ENCODE results near the gene FSTL4. TPM values are rescaled to one million over a fixed set of nuclear protein-coding genes. Genes with fewer than 3 reads are reported as not detected.

Gene FSTL4
- polyA plus RNA-seq, 1 donor from 2014 or later = not detected

DNA sequence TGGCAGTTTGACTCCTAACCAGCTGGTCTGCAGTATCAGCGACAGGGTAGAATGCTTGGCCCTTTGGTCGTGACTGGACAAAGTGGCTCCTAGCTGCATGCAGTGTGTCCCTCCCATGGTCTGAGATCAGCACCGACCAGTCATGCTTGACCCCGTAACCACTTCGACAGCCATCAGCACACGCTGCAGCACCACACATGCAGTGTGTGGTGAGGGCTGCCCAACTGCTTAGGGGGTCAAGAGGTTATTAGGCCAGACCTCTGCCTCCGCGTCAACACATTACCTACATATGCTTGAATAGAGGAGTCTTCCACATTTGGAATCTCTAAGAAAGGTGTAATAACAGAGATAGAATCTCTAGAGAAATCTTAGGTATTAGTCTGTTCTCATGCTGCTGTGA is 139.1 kb downstream of the FSTL4 start:
- Mint-ChIP-seq H3K27me3 (peaks cover 26% of the 10 kb centered on the region), H3K27ac (no peak overlapping the region), H3K36me3 (no peaks in the 10 kb centered on the region), H3K9me3 (peaks cover 0 to 2% (median 0%) of the 10 kb centered on the region in 3 donors), H3K4me1 (no peaks in the 10 kb centered on the region), H3K4me3 (no peak overlapping the region)

DNA sequence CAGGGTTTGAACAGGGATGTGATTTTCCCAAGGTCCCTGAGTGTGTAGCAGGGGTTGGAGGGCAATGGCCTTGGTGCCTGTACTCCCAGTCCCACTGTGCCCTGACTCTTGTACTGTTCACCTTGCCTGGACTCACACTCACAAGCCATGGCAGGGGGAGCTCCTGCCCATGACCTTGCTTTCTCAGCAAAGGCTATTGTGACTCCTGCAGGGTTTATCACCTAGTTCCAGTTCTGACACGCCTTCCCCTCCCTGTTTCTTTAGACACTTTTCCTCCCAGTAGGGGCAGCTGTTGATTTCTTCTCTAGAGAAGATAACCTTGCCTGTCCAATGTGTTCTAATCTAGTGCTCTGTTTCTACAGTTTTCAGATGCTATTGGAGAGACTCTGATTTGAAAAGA is 139.5 kb downstream of the FSTL4 start:
- Mint-ChIP-seq H3K4me1 (no peaks in the 10 kb centered on the region), H3K27me3 (peaks cover 24% of the 10 kb centered on the region), H3K27ac (no peak overlapping the region), H3K4me3 (no peak overlapping the region), H3K9me3 (peaks cover 0 to 2% (median 0%) of the 10 kb centered on the region in 3 donors), H3K36me3 (no peaks in the 10 kb centered on the region)

DNA sequence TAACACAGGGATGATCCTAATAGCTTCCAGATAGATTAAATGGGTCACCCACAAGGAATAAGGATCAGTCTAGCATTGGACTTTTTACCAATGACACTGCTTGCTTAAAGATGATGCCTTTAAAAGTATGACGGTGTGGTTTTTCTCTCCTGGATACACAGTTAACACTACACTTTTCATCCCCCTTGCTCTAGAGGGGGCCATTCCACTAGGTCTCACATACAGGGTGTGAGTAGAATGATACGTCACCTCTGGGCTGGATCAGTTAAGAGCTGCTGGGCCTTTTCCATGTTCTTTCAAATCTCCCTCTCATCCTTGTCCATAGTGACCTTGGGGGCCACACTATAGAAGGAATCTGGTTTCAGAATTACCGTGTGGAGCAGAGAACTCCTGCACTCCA is 140.6 kb downstream of the FSTL4 start:
- no peak overlapping the region for H3K4me3 Mint-ChIP-seq
- H3K4me1 Mint-ChIP-seq = no peaks in the 10 kb centered on the region
- H3K27me3 Mint-ChIP-seq = peaks cover 24% of the 10 kb centered on the region
- H3K9me3 Mint-ChIP-seq = peaks cover 0 to 2% (median 0%) of the 10 kb centered on the region in 3 donors
- no peak overlapping the region for H3K27ac Mint-ChIP-seq
- H3K36me3 Mint-ChIP-seq = no peaks in the 10 kb centered on the region

DNA sequence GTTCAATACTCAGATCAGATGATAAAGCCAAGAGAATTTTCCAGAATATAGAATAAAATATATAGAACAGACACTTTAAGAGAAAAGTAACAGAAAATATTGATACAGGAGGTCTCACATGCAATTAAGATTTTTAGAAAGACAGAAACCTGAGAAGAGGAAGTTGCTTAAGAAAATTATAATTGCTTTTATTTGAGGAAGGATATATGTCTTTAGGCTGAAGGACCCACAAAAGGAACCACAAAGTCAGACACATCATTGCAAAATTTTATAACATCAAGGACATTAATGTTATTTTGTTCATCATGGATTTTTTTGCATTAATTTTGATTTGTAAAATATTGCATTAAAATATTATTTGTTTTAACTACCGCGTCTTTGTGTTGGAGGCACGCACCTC is 141.5 kb downstream of the FSTL4 start:
- Mint-ChIP-seq H3K36me3 (no peaks in the 10 kb centered on the region), H3K4me3 (no peak overlapping the region), H3K4me1 (no peaks in the 10 kb centered on the region), H3K9me3 (peaks cover 0 to 2% (median 0%) of the 10 kb centered on the region in 3 donors), H3K27me3 (peaks cover 24% of the 10 kb centered on the region), H3K27ac (no peak overlapping the region)

DNA sequence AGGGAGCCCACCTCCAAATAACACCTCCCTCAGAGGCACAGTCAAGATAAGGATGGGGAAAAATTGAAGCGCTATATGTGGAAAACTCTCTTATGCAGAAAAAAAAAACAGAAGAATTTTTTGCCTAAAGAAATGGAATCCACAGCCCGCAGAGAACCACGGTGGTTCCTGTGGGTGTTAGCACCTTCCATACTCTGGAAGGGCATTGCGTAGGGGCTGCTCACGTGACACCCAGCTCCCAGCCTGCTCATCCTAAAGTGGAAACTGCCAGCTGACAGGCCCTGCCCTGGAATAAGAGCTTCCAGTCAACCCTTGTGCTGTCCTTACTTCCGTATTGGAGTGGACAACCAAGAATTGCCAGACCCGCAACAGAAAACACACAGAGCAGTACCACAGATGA is 142.5 kb downstream of the FSTL4 start:
- H3K27ac Mint-ChIP-seq = no peak overlapping the region
- peaks cover 0 to 2% (median 0%) of the 10 kb centered on the region in 3 donors for H3K4me1 Mint-ChIP-seq
- no peak overlapping the region for H3K4me3 Mint-ChIP-seq
- H3K27me3 Mint-ChIP-seq = peaks cover 15% of the 10 kb centered on the region
- peaks cover 0 to 2% (median 0%) of the 10 kb centered on the region in 3 donors for H3K9me3 Mint-ChIP-seq
- H3K36me3 Mint-ChIP-seq = no peaks in the 10 kb centered on the region

DNA sequence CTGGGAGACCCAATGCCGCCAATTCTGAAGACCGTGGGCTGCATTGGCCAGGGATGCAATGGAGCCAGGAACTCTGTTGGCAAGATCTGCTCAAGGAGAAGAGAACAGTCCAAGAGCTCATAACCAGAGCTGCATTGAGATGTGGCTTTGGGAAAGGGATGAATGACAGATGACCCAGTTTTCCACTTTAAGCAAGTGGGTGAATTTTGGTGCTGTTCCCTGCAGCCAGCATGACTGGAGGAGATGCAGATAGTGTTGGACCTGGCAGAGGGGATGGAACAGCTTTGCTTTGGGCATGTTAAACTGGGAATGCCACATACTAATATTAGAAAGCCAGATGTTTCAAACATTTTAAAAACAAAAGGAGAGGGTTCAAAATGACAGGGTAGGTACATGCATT is 143.1 kb downstream of the FSTL4 start:
- H3K4me3 Mint-ChIP-seq = no peak overlapping the region
- H3K27me3 Mint-ChIP-seq = peaks cover 13% of the 10 kb centered on the region
- H3K36me3 Mint-ChIP-seq = no peaks in the 10 kb centered on the region
- peaks cover 0 to 2% (median 0%) of the 10 kb centered on the region in 3 donors for H3K9me3 Mint-ChIP-seq
- no peak overlapping the region for H3K27ac Mint-ChIP-seq
- H3K4me1 Mint-ChIP-seq = peaks cover 0 to 2% (median 0%) of the 10 kb centered on the region in 3 donors

DNA sequence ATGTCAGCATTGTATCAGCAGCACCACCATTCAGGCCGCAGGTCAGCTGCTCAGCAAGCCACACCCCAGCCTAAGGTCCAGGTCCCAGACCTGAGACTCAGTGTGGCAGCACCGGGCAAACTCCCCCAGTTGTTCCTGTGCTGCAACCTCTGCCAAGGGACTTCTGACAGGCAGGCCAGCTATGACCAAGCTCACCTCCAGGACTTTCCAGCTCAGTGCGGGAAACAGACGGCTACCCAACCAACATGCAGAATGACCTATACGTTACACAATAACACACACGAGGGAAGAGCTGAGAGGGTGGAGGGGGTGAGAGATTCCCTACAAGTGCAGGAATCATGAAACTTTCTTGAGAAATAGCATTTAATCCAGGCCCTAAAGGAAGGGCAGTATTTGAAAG is 143.7 kb downstream of the FSTL4 start:
- H3K9me3 Mint-ChIP-seq = peaks cover 0 to 2% (median 0%) of the 10 kb centered on the region in 3 donors
- no peak overlapping the region for H3K4me3 Mint-ChIP-seq
- H3K27me3 Mint-ChIP-seq = peaks cover 11% of the 10 kb centered on the region
- no peak overlapping the region for H3K27ac Mint-ChIP-seq
- no peaks in the 10 kb centered on the region for H3K36me3 Mint-ChIP-seq
- H3K4me1 Mint-ChIP-seq = peaks cover 0 to 2% (median 0%) of the 10 kb centered on the region in 3 donors

DNA sequence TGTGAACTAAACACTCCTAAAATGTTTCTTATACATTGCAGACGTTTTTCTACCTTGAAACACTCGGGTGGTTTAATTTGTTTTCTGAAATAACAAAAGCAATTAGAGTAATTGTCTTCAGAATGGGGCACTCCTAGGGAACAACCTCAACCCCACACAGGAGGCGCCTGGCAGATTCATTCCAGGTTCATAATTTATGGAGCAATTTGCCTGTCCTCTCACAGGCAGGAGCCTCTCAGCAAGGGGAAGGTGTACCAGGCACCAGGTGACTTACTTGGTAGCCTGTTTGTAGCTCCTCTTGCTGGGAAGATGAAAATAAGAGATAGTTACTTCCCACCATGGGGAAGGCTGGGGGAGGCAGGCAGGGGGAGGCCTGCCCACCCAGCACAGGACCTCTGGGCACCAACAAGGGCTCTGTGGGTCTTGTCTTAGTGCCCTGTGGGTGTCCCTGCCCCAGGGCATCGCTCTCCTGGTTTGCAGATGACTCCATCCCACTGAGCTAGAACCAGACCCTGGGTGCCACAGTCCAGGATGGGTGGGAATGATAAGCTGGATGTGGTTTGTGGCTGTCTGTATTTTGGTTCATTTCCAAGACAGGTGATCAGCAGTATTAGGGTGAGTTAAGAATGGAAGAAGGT is 144.4 kb downstream of the FSTL4 start:
- H3K27me3 Mint-ChIP-seq = peaks cover 5% of the 10 kb centered on the region
- peaks cover 0 to 2% (median 0%) of the 10 kb centered on the region in 3 donors for H3K4me1 Mint-ChIP-seq
- no peak overlapping the region for H3K27ac Mint-ChIP-seq
- no peak overlapping the region for H3K4me3 Mint-ChIP-seq
- H3K9me3 Mint-ChIP-seq = peaks cover 0 to under 1% (median 0%) of the 10 kb centered on the region in 3 donors
- H3K36me3 Mint-ChIP-seq = no peaks in the 10 kb centered on the region

DNA sequence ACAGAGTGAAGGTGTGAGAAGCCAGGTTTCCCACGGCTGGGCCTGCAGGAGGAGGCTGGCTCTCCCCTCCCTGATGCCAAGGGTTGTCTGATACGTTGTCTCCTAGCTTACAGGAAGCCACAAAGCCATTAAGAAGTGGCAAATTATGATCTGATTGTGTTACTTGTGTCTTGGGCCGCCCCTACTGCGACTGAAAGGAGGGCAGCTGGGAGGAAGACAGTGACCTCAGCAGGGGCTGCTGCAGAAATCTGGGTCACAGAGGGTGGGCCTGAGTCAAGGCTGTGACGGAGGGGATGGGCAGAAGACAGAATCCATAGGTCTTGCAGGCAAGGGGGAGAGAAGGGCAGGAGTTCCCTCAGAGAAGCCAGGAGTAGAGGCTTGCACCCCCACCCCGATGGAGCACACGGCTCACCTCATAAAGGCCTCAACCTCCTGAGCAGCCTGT is 145.0 kb downstream of the FSTL4 start:
- no peak overlapping the region for H3K4me3 Mint-ChIP-seq
- no peaks in the 10 kb centered on the region for H3K9me3 Mint-ChIP-seq
- no peak overlapping the region for H3K27ac Mint-ChIP-seq
- peaks cover 5% of the 10 kb centered on the region for H3K27me3 Mint-ChIP-seq
- peaks cover 0 to 2% (median 0%) of the 10 kb centered on the region in 3 donors for H3K4me1 Mint-ChIP-seq
- no peaks in the 10 kb centered on the region for H3K36me3 Mint-ChIP-seq

DNA sequence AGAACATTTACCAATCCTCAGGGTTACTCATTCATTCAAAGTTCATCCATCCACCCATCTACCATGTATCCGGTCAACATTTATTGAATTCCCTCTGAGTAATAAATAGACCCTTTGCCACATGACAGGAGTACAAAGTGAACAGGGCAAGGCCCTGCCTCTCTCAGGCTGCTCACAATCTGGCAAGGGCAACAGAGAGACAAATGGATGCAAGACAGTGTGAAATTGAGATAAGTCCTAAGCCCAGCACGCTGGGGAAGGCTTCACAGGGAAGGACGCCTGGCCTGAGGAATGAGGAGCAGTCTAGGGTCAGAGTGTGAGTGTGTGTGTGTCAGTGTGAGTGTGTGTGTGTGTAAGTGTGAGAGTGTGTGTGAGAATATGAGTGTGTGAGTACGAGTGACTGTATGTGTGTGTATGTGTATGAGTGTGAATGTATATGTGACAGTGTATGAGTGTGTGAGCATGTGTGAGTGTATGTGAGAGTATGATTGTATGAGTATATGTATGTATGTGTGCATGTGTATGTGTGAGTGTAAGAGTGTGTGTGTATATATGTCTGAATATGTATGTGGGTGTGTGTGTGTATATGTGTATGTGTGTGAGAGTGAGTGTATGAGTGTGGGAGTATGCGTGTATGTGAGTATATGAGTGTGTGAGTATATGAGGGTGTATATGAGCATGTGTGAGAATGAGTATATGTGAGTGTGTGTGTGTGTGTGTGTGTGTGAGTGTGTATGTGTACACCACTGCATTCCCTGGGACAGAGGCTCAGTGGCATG is 145.6 kb downstream of the FSTL4 start:
- Mint-ChIP-seq H3K4me1 (peaks cover 0 to 2% (median 0%) of the 10 kb centered on the region in 3 donors), H3K9me3 (no peaks in the 10 kb centered on the region), H3K27ac (no peak overlapping the region), H3K4me3 (no peak overlapping the region), H3K36me3 (no peaks in the 10 kb centered on the region), H3K27me3 (peaks cover 5% of the 10 kb centered on the region)

DNA sequence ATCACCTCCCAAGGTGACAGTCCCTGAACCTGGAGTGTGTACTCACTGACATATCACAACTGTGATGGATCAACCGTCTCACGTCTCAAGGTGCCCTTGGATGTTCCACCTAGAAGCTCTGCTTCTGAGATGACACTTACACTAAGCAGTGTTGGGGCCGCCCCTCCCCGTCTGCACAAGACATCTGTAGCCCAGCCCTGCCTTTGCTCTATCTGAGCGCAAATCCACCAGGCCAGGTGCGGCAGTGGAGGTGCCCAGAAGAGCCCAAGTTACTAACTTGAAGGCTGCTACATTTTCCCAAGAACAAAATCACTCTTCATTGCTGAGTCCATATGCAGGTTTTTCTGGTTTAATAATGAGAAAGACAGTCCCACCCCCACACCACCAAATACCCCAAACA is 148.3 kb downstream of the FSTL4 start:
- H3K27me3 Mint-ChIP-seq = peaks cover 2% of the 10 kb centered on the region

DNA sequence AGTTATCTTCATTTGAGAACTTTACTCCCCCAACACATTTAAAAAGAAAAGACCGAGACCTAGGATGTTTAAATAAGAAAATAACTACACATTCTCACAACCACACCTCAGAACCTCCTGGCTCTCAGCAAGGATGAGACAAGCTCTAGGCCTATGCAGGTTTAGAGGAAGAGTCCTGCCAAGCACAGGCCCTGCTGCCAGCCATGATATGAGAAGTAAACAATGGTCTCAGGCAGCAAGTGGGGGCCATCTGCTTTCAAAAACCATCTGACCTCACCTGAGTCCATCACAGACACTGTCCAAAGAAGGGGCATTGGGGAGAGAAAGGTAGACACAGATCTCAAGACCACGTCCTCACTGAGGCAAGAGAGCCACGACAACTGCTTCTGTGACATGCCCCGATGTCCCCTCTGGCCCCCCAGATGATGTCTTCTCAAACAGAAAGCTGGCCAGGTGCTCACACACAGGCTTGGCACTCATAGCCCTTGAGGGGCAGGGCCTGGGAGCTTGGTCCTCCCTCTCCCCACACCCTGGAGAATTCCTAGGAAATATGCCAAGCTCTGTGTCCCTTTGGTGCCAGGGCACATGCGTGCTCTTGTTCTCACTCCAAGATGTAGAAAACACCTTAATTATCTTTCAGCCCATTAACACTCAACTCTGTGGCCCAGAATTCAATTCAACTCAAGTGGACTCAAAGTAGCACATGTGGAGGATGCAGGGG is 150.4 kb downstream of the FSTL4 start:
- H3K9me3 Mint-ChIP-seq = peaks cover 0 to 2% (median 0%) of the 10 kb centered on the region in 3 donors
- H3K4me3 Mint-ChIP-seq = no peak overlapping the region
- H3K4me1 Mint-ChIP-seq = peaks cover 0 to 3% (median 3%) of the 10 kb centered on the region in 3 donors
- no peak overlapping the region for H3K27ac Mint-ChIP-seq
- no peaks in the 10 kb centered on the region for H3K27me3 Mint-ChIP-seq
- no peaks in the 10 kb centered on the region for H3K36me3 Mint-ChIP-seq

More for the DNA sequence above, 148.3 kb downstream of the FSTL4 start:
- Mint-ChIP-seq H3K36me3 (no peaks in the 10 kb centered on the region), H3K27ac (peak overlapping the region in 1 of 3 donors; percentile 14), H3K4me1 (peaks cover 0 to 3% (median 3%) of the 10 kb centered on the region in 3 donors), H3K4me3 (no peak overlapping the region), H3K9me3 (peaks cover 0 to 2% (median 0%) of the 10 kb centered on the region in 3 donors)

DNA sequence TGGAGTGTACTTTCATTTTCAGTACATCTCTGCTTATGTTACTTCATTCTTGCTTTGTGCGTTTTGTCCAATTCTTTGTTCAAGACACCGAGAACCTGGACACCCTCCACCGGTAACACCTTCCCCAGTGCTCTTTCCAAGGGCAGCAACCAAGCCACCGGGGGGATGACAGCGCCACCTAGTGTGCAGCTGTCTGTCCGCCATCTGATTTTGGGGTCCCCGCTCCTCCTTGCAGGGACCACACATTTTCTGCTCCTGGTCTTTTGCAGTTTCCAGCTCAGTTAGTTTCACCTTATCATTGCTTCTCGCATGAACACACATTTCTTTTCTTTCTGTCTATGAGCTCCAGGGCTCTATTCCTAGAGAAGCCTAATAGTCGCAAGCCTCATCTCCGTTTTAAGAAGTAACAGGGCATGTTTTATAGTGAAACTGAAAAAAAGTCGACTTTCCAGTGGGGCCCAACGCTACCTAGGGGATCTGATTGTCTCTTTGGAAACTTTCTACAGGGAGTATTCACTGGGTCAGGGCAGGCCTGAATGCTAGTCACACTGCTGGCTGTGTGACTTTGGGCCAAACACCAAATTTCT is 152.1 kb downstream of the FSTL4 start:
- H3K4me3 Mint-ChIP-seq = no peak overlapping the region

DNA sequence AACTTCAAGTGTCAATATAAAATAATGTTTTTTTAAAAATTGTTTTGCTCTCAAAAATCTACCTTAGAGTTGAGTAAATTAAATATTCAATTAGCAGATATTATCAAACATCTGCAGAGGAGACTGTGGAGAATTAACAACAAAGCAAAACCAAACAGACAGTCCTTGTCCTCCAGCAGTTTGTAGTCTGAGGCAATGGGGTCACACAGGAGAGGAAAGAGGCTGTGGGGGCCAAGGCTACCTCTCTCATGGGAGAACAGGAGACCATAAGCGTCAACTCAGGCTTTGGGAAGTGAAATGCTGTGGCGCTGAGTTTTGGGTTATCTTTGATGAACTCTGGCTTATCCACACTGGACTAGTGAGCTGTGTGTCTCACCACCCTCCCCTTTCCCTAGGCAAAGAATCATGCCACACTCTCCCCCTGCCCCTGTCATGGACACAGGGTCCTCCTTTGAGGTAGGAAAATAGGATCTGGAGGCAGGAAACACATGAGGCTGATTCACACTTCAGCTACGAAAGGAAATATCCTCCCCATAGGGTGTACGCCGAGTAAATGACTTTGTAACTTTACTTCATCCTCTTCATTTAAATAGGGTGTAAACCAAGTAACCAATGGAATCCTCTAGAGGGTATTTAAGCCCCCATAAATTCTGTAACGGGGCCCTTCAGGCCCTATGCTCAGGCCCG is 152.7 kb downstream of the FSTL4 start:
- Mint-ChIP-seq H3K27me3 (no peaks in the 10 kb centered on the region), H3K27ac (no peak overlapping the region), H3K4me1 (peaks cover 0 to 3% (median 1%) of the 10 kb centered on the region in 3 donors), H3K36me3 (peaks cover 1% of the 10 kb centered on the region), H3K9me3 (peaks cover 0 to 2% (median 0%) of the 10 kb centered on the region in 3 donors), H3K4me3 (no peak overlapping the region)

More for the DNA sequence above, 152.1 kb downstream of the FSTL4 start:
- Mint-ChIP-seq H3K27me3 (no peaks in the 10 kb centered on the region), H3K9me3 (peaks cover 0 to 2% (median 0%) of the 10 kb centered on the region in 3 donors), H3K36me3 (peaks cover 1% of the 10 kb centered on the region), H3K4me1 (peaks cover 0 to 3% (median 3%) of the 10 kb centered on the region in 3 donors), H3K27ac (no peak overlapping the region)
